Fibroblast of skin of abdomen (primary cell): ENCODE measurements around the gene TFR2.

Source experiments
- DNase-seq: peaks from one replicate; pipeline ENCODE4 v3.0.0-alpha.2; 2013

The TFR2 gene

DNA sequence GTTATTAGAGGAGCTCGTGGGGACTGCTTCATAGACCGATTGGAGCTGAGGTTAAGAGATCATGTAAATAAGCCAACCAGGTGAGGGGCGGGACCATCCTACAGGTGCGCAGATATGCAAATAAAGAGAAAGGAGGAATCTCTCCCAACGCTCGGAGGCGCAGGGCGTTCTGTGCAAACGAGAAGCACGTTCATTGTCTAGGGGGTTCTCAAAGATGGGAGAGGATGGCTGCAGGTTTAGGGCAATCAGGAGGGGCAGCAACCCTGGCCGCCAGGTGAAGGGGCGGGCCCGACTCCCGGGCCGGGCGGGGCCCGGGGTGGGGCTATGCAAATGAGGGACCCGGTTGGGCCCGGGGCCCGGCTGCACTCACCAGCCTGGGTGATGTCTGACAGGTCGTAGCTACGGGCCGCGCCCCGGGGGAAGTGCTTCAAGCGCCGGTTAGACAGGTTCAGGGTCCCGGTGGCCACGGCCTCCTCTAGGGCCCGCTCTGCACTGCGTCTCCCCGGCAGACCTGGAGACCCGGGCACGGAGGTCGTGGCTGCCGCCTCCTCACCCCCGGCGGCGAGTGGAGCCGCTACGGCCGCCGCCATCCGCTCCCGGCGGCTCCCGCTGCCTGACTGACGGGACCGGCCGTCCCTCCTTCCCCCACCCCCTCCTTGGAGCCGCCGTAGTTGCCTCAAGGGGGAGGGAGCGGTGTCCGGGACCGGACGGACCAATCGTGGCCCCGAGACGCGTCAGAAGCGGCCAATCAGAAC lies 55.7 kb downstream of the TFR2 start, which contains the start of gene LRCH4:
LRCH4 (minus strand) TSS at position 619 of the 755 bp plus-strand sequence; CDS start at position 590, 29 bp downstream.
- DNase-seq: no peak

- peak; percentile 58 for DNase-seq
These were observed 56.5 kb downstream of the TFR2 start for GRCh38 chr7:100584683-100585510.

DNA sequence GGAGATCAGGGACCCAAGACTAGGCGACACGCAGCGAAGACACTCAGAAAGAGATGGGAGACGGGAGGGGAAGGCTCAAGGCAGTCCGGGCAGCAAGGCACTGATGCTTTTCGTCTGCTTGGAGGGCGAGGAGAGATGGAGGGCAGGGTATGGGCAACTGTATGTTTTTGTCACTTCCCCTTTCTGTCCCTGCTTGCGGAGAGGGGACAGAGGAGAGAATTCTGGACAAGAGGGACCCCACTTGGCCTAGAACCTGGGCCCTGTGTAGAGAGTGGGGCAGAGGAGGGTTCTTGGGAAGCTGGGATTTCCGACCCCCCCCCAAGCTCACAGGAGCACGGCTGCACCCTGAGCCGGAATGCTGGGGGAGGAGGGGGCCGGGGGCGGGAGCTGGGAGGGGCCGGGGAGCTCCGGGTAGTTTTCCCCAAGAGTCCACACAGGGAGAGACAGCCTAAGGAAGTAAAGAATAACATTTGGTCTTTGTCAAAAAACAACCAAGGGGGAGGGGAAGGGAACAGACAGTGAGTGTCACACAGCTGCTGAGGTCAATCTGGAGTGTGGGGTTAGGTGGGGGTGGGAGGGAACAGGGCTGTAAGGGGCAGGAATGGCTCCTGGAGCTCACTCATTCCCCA lies 57.2 kb downstream of the TFR2 start:
- DNase-seq: no peak

- no peak for DNase-seq
These were observed 58.0 kb downstream of the TFR2 start for GRCh38 chr7:100583132-100584053.

GRCh38 chr7:100582650-100583049 lies 58.7 kb downstream of the TFR2 start:
- DNase-seq: no peak

DNA sequence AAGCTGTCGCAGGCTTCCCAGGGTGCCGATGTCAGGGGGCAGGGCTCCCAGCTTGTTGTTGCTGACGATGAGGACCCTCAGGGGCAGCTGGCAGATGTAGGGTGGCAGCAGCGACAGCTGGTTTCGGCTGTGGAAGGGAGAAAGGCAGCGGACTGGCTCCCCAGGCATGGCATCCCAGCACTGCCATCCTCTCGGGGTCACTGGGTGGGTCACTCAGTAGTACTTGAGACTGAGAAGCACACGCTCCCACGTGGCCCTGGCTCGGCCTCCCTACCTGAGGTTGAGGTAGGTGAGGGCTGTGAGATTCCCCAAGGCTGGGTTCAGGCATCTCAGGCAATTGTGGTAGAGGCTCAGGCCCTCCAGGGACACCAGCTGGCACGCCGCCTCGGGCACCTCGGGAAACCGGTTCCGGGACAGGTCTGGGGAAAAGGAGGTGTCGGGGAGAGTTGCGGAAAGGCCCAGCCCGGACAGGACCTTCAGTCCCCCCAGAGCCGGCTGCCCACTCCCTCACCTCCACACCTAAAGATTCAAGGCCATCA lies 59.2 kb downstream of the TFR2 start:
- no peak for DNase-seq

DNA sequence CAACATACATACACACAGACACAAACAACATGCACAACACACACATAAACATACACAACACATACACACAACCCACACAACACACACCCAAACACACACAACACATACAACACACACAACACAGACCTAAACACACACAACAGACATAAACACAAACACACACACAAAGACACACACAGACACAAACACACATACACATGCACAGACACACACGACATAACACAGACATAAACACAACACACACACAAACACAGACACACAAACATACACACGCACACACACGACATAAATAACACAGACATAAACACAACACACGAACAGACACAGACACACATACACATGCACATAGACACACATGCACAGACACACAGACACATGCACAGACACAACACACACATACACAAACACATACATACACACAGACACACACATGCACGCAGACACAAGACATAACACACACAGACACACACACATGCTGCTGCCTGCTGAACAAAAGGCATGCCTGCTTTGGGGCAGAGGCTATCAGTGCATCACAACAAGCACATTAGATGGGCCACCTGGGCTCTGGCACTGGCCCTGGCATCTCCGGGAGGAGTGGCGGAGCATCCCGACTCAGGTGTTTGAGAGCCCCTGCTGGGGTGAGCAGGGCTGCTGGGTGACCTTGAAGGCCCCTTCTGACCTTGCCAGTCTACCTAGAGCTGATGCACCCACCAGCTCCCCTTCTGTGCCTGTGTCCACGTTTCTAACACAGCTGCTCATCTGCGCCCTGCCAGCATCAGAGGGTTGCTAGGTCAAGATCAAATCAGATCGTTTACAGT lies 60.7 kb downstream of the TFR2 start:
- DNase-seq: no peak

DNA sequence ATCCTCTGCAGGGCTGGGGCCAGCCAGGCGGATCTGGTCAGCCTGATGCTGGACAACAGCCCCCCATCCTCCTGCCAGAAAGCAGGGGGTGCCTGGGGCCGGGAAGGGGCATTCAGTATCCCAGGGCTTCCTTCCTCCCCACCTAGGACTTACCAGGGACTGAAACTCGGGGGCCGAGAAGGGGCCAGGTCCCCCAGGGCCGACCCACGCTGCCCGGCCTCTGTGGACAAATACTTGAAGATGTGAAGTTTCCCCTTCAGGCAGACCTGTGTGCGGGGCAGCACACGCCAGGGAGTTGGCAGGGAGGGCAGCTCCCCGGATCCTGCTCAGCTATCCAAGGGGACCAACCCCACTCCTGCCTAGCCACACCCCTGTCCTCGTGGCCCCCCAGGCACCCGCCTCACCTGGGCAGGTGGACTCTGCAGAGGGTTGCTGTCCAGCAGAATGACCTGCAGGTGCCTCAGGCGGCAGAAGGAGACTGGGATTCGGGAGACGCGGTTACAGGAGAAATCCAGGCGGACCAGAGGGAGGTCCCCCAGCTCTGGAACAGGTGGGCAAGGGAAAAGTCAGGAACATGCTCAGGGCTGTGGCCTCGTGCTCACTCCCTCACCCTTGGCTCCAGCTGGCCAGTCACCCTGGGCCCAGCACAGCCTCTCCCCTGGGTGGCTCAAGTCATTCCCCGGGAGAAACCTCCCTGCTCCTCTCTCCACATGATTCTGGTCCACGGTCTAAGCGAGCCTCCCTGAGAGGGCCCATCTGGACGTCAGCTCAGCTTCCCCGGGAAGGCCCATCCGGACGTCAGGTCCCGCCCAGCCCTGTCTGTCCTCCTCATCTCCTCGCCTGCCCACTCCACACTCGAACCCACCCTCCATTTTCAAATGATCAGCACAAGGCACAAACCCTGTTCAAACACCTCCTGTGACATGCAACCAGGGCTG lies 62.8 kb downstream of the TFR2 start:
- DNase-seq: no peak

DNA sequence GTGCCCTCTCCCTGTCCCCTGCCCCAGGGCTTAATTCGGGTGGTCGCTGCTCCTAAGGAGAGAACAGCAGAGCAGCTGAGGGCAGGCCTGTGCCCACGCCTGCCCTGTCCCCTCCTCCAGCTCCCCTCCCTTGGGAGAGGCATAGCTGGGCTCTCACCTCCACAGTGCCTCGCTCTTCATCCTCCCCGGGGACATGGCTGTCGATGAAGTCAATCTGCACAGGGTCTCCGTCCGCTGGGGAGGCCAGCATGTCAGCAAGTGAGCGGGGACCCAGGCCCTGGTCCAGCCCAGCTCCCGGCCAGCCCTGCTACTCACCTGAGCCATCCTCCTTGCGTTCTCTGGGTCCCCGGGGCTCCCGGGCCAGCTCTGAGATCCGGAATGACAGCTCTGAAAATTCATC lies 63.8 kb downstream of the TFR2 start:
- DNase-seq: no peak

GRCh38 chr7:100577103-100577502 lies 64.2 kb downstream of the TFR2 start:
- DNase-seq: no peak

DNA sequence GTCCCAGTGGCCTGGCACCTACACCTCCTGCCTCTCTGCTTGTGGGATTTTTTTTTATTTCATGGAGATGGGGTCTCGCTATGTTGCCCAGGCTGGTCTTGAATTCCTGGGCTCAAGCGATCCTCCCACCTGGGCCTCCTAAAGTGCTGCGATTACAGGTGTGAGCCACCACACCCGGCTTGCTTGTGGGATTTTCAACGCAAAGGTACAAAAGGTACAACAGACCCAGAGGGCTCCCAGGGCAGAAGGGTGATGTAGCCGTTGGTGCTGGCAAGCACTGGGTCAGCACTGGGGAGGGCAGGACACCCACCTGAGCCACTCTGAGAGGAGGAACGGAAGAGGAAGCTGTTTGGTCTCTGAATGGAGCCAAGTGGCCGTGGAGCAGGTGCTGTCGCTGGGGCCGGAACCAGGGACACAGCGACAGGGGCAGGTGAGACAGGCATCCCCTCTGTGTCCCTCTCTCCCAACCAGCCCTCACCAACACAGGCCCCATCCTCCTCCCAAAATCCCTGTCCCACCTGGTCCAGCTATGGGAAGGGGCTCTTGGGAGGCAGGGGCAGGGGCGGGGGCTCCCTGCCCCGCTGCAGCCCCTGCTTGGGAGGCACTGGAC lies 64.9 kb downstream of the TFR2 start:
- no peak for DNase-seq

GRCh38 chr7:100575746-100576383 lies 65.5 kb downstream of the TFR2 start:
- no peak for DNase-seq

GRCh38 chr7:100575206-100575631 lies 66.1 kb downstream of the TFR2 start:
- no peak for DNase-seq

GRCh38 chr7:100574362-100575205 lies 66.8 kb downstream of the TFR2 start:
- DNase-seq: no peak

DNA sequence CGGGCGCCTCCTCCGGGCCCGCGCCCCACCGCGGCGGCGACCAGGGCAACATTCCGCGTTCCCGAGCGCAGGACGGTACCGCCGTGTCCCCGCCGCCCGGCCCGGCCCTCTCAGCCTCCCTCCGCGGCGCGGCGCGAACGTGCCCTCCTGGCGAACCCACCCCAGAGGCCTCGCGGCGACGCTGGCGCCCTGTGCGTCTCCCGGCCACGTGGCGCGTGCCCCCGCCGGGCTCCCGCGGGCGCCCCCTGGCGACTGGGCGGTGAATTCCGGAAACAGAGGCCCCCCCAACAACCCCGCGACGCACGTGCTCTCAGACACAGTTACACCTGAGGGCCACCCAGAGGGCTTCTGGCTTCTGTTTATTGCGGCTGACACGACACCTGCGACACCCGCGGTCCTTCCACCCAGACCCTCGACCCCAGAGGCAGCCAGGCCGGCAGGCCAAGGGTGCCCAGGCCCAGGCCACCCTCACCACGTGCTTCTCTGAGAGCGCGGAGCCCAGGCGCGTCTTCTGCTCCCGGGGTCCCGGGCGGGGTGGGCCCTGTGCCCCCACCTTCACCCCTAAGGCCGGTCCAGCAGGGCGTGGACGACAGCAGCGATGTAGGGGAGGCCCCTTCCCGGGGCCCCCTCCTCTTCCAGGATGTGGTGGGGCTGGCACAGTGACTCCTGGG lies 67.5 kb downstream of the TFR2 start, which contains the start of gene SAP25:
SAP25 (minus strand) TSS at position 210 of the 671 bp plus-strand sequence; CDS start at position 52, 158 bp downstream.
- no peak for DNase-seq

DNA sequence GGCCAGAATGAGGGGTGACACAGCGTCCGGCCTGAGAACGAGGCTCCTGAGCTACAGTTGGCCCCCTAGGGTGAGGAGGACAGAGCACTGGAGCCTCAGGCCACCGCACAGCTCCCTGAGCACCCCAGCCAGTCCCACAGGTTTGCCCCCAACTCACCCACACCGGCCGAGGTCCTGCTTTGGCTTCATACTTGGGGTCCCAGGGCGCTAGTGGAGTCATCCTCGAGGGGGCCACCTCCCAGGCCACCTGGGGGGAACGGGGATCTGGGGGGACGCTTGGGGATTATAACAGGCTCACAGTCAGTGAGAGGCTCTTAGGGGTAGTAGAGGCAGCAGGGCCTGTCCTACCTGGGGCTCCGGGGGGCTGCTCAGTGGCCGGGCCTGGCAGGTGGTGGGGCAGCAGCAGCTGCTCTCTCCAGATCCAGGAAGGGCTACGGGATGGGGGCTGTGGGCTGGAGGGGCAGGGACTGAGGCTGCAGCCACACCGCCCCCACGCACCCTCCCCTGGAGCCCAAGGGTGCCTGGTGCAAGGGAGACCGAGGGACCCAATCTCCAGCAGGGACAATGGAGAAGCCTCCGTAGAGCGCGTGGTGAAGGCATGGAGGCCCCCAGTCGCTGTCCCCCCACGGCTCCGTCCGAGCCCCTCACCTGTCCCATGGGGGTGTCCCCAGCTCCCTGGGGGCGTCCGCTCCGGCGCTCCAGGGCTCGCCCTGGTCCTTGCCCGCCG lies 68.2 kb downstream of the TFR2 start:
- DNase-seq: no peak
